Left cardiac atrium (tissue), 4 donors: Measurements from ENCODE around the gene FAIM. TPM values are rescaled to one million over a fixed set of nuclear protein-coding genes. Genes with fewer than 3 reads are reported as not detected.
A peak's percentile ranks its signal among the peaks of the same experiment; 100 is the strongest.
"Not testable (repeated sequence)": the region's sequence is repeated elsewhere in the genome, so short reads cannot be mapped to it uniquely, and the experiment has no call there.

Source experiments
- ATAC-seq, 2 donors: fragments of 200-7000 bp; cut with Tn5 transposase; one replicate each; pipeline ENCODE4 v1.9.1; 2020; ENCODE audit warnings: mild to moderate bottlenecking in 2 of 2, moderate library complexity in 2 of 2
- DNase-seq: peaks from one replicate; pipeline ENCODE4 v3.0.0-alpha.2; 2020
- intact Hi-C, 2 donors: fragments of 100-400 bp; cut with DNase I; formaldehyde crosslinking; loops; one replicate each; pipeline versions ENCODE4 v1.14.1 to v1.15.1; 2022 to 2023
- total RNA-seq, 2 donors: library from RNA; stranded (reverse); fragmentation: NEBNext Ultra II Directional; extraction: Animal tissue kit (Norgen Biotek cat#: 25700); gene quantifications; one replicate each; pipeline ENCODE4 v1.2.1, GENCODE V29; 2021
- donor health status: DM: no; HTN: yes; CAD: no.
- donor health status: DM: no; HTN: yes; CAD: no; lungs with severe emphysema.
- donor health status: DM: yes; HTN: yes; CAD: no.
- donor health status: Dilated cardiomyopathy.

Gene FAIM
- total RNA-seq, 2 donors from 2014 or later: 6.8 to 8.0 TPM

GRCh38 chr3:138668107-138668506 is 59.5 kb downstream of the FAIM start:
- intact Hi-C loops: no loop called here
- no peak for ATAC-seq

GRCh38 chr3:138670407-138670806 is 61.8 kb downstream of the FAIM start:
- no peak for DNase-seq
- no peak for ATAC-seq
- intact Hi-C loops: no loop called here

More at GRCh38 chr3:138668107-138668506, 59.5 kb downstream of the FAIM start:
- no peak for DNase-seq

- ATAC-seq: peak in 1 of 2 donors; percentile 71
- DNase-seq: no peak
- intact Hi-C loops: no loop called here
Measured at GRCh38 chr3:138673641-138674530, 65.3 kb downstream of the FAIM start.

- ATAC-seq (no peak), DNase-seq (no peak)
- intact Hi-C loops: no loop called here
Measured at GRCh38 chr3:138675393-138675792, 66.8 kb downstream of the FAIM start.

GRCh38 chr3:138678086-138678485 is 69.5 kb downstream of the FAIM start:
- intact Hi-C loops: no loop called here
- ATAC-seq (no peak), DNase-seq (no peak)

GRCh38 chr3:138678874-138679392 is 70.4 kb downstream of the FAIM start:
- ATAC-seq: no peak
- intact Hi-C loops: no loop called here
- DNase-seq: no peak

GRCh38 chr3:138680974-138681373 is 72.4 kb downstream of the FAIM start:
- intact Hi-C loops: loop anchor here in 1 of 2 donors (10.0 kb wide), 1 partner anchor 66 kb away; no protein-coding TSS in a partner anchor
- ATAC-seq, DNase-seq: not testable (repeated sequence)

GRCh38 chr3:138681463-138682220 is 73.1 kb downstream of the FAIM start:
- no peak for DNase-seq
- intact Hi-C loops: loop anchor here in 1 of 2 donors (10.0 kb wide), 1 partner anchor 67 kb away; no protein-coding TSS in a partner anchor
- ATAC-seq: no peak

GRCh38 chr3:138682648-138683047 is 74.1 kb downstream of the FAIM start:
- DNase-seq (no peak), ATAC-seq (no peak)
- intact Hi-C loops: loop anchor here in 1 of 2 donors (10.0 kb wide), 1 partner anchor 68 kb away; no protein-coding TSS in a partner anchor

Other genes with a start within 250 kb of the FAIM start
- under 1 TPM; 0.52 to 0.91 TPM for gene ESYT3, start 174.2 kb upstream of the FAIM start, total RNA-seq
- 10 to 100 TPM; 28.8 to 34.1 TPM for gene CEP70, start 14.5 kb upstream of the FAIM start, total RNA-seq
- 10 to 100 TPM; 29.0 to 32.2 TPM for gene PIK3CB, start 226.2 kb downstream of the FAIM start, total RNA-seq